ENCODE measurements around the gene ZNF638.

DNA sequence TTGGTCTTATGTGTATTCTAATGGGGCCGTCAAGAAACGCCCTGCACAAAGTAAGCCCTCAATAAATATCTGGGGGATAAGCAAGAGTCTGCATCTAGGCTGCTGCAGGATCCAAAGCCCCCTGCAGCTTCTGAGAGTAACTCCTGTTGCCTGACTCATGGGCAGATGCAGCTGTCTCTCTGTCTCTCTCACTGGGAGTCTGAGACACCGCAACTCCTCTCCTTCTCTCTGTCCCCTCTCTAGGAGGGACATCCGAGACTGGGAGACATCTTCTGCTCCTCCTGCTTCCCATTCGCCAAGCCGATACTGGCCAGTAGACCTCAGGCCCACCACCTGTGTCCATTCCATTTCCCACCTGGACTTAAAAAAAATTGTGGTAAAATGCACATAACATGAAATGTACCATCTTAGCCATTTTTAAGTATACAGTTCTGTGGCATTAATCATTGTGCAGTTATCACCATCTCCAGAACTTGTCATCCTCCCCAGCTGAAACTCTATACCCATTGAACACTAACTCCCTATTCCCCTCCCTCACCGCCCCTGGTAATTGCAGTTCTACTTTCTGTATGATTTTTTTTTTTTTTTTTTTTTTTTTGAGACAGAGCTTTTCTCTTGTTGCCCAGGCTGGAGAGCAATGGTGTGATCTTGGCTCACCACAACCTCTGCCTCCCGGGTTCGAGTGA lies 141.9 kb downstream of the ZNF638 start:
- TF ChIP-seq PRDM1 (tag by site-specific recombination; IDR thresholded peaks at IDR 0.05) = no peak
- TF ChIP-seq ZNF350 (tag by site-specific recombination; IDR thresholded peaks at IDR 0.05) = no peak
- no peak for TF ChIP-seq SCRT2 (tag by site-specific recombination; IDR thresholded peaks at IDR 0.05)
- no peak for TF ChIP-seq HOXC10 (CRISPR knock-in tag; IDR thresholded peaks at IDR 0.05)
- TF ChIP-seq, protein P1, sequence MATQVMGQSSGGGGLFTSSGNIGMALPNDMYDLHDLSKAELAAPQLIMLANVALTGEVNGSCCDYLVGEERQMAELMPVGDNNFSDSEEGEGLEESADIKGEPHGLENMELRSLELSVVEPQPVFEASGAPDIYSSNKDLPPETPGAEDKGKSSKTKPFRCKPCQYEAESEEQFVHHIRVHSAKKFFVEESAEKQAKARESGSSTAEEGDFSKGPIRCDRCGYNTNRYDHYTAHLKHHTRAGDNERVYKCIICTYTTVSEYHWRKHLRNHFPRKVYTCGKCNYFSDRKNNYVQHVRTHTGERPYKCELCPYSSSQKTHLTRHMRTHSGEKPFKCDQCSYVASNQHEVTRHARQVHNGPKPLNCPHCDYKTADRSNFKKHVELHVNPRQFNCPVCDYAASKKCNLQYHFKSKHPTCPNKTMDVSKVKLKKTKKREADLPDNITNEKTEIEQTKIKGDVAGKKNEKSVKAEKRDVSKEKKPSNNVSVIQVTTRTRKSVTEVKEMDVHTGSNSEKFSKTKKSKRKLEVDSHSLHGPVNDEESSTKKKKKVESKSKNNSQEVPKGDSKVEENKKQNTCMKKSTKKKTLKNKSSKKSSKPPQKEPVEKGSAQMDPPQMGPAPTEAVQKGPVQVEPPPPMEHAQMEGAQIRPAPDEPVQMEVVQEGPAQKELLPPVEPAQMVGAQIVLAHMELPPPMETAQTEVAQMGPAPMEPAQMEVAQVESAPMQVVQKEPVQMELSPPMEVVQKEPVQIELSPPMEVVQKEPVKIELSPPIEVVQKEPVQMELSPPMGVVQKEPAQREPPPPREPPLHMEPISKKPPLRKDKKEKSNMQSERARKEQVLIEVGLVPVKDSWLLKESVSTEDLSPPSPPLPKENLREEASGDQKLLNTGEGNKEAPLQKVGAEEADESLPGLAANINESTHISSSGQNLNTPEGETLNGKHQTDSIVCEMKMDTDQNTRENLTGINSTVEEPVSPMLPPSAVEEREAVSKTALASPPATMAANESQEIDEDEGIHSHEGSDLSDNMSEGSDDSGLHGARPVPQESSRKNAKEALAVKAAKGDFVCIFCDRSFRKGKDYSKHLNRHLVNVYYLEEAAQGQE (tag by site-specific recombination; IDR thresholded peaks at IDR 0.05) = no peak
- TF ChIP-seq, protein P2, sequence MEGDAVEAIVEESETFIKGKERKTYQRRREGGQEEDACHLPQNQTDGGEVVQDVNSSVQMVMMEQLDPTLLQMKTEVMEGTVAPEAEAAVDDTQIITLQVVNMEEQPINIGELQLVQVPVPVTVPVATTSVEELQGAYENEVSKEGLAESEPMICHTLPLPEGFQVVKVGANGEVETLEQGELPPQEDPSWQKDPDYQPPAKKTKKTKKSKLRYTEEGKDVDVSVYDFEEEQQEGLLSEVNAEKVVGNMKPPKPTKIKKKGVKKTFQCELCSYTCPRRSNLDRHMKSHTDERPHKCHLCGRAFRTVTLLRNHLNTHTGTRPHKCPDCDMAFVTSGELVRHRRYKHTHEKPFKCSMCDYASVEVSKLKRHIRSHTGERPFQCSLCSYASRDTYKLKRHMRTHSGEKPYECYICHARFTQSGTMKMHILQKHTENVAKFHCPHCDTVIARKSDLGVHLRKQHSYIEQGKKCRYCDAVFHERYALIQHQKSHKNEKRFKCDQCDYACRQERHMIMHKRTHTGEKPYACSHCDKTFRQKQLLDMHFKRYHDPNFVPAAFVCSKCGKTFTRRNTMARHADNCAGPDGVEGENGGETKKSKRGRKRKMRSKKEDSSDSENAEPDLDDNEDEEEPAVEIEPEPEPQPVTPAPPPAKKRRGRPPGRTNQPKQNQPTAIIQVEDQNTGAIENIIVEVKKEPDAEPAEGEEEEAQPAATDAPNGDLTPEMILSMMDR (tag by site-specific recombination; IDR thresholded peaks at IDR 0.05) = no peak
